Measurements from ENCODE around the gene SERPINB1. TPM values are rescaled to one million over a fixed set of nuclear protein-coding genes. Genes with fewer than 3 reads are reported as not detected.
"Not testable (repeated sequence)": the region's sequence is repeated elsewhere in the genome, so short reads cannot be mapped to it uniquely, and the experiment has no call there.

Gene SERPINB1
- total RNA-seq, 2 donors from 2014 or later, result 26.6 to 27.3 TPM

GRCh38 chr6:2863901-2864300 is 22.2 kb upstream of the SERPINB1 start:
- H3K27ac ChIP-seq, result no peak overlapping the region
- DNase-seq (ENCODE audit: low spot score), result no peak
- no peaks in the 10 kb centered on the region for H3K36me3 ChIP-seq
- no peaks in the 10 kb centered on the region for H3K27me3 ChIP-seq
- no peak overlapping the region for H3K4me3 ChIP-seq
- TF ChIP-seq CTCF (IDR thresholded peaks at IDR 0.05), result no peak
- H3K9me3 ChIP-seq, result no peaks in the 10 kb centered on the region
- peaks cover 0 to 13% of the 10 kb centered on the region in 2 donors for H3K4me1 ChIP-seq

DNA sequence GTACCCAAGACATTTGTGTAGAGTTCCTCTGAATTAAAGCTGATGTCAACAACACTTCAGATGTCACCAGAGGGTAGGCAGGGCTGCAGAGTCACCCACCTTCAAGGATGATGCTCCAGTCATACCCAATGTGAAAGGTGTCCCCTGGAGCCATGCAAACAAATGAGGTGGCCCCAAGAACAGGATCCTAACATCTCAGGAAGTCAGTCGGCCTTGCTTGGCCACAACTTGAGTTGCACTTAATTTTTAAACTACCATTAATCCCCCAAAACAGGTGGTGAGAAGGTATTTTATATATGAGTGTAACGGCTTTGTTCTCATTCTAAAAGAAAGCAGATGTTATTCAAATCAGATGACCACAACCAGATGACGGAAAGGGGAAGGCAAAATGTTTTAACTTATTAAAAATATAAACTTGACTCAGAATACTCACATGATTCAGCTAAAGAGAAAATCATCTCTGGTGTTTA is 21.1 kb upstream of the SERPINB1 start:
- no peaks in the 10 kb centered on the region for H3K9me3 ChIP-seq
- H3K36me3 ChIP-seq, result no peaks in the 10 kb centered on the region
- no peak overlapping the region for H3K4me3 ChIP-seq
- no peaks in the 10 kb centered on the region for H3K27me3 ChIP-seq
- DNase-seq (ENCODE audit: low spot score), result no peak
- H3K27ac ChIP-seq, result no peak overlapping the region
- no peak for TF ChIP-seq CTCF (IDR thresholded peaks at IDR 0.05)
- peaks cover 0 to 24% of the 10 kb centered on the region in 2 donors for H3K4me1 ChIP-seq

- H3K4me1 ChIP-seq, result peaks cover 0 to 33% of the 10 kb centered on the region in 2 donors
- no peak for DNase-seq (ENCODE audit: low spot score)
- no peaks in the 10 kb centered on the region for H3K36me3 ChIP-seq
- no peaks in the 10 kb centered on the region for H3K9me3 ChIP-seq
- H3K27me3 ChIP-seq, result no peaks in the 10 kb centered on the region
- no peak overlapping the region for H3K4me3 ChIP-seq
- H3K27ac ChIP-seq, result no peak overlapping the region
- TF ChIP-seq CTCF (IDR thresholded peaks at IDR 0.05), result no peak
Measured at GRCh38 chr6:2861822-2862164, 20.1 kb upstream of the SERPINB1 start.

- Histone ChIP-seq H3K4me1 (peaks cover 0 to 29% of the 10 kb centered on the region in 2 donors), H3K27me3 (no peaks in the 10 kb centered on the region), H3K9me3 (no peaks in the 10 kb centered on the region), H3K4me3 (no peak overlapping the region), H3K27ac (no peak overlapping the region), H3K36me3 (no peaks in the 10 kb centered on the region)
- DNase-seq (ENCODE audit: low spot score), result no peak
- no peak for TF ChIP-seq CTCF (IDR thresholded peaks at IDR 0.05)
Measured at GRCh38 chr6:2861060-2861821, 19.6 kb upstream of the SERPINB1 start.

DNA sequence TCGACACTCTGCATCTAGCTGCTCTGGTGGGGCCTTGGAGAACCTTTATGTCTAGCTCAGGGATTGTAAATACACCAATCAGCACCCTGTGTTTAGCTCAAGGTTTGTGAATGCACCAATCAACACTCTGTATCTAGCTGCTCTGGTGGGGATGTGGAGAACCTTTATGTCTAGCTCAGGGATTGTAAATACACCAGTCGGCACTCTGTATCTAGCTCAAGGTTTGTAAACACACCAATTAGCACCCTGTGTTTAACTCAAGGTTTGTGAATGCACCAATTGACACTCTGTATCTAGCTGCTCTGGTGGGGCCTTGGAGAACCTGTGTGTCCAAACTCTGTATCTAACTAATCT is 19.0 kb upstream of the SERPINB1 start:
- H3K27me3 ChIP-seq; H3K9me3 ChIP-seq; DNase-seq (ENCODE audit: low spot score); H3K27ac ChIP-seq; H3K36me3 ChIP-seq; H3K4me3 ChIP-seq: not testable (repeated sequence)
- H3K4me1 ChIP-seq, result peaks cover 0 to 24% of the 10 kb centered on the region in 2 donors

- peaks cover 0 to 27% of the 10 kb centered on the region in 2 donors for H3K4me1 ChIP-seq
- not testable (repeated sequence) for H3K27ac ChIP-seq; H3K36me3 ChIP-seq; DNase-seq (ENCODE audit: low spot score); H3K9me3 ChIP-seq; H3K4me3 ChIP-seq; H3K27me3 ChIP-seq
Measured at GRCh38 chr6:2859798-2860705, 18.4 kb upstream of the SERPINB1 start.
